Colonic mucosa (tissue), 4 donors: ENCODE measurements around the gene TFIP11. TPM values are rescaled to one million over a fixed set of nuclear protein-coding genes. Genes with fewer than 3 reads are reported as not detected.
A peak's percentile ranks its signal among the peaks of the same experiment; 100 is the strongest.

ENCODE experiments used
- DNase-seq: peaks from one replicate; pipeline ENCODE4 v3.0.0-alpha.2; 2020
- H3K27ac ChIP-seq: fragments of 200-600 bp; one replicate; pipeline ENCODE4 v1.8.0; 2021
- H3K27me3 ChIP-seq: fragments of 200-600 bp; one replicate; pipeline ENCODE4 v1.8.0; 2021
- H3K36me3 ChIP-seq: fragments of 200-600 bp; one replicate; pipeline ENCODE4 v1.8.0; 2021
- H3K4me1 ChIP-seq: fragments of 200-600 bp; one replicate; pipeline ENCODE4 v1.8.0; 2021; ENCODE audit warnings: mild to moderate bottlenecking
- H3K4me3 ChIP-seq: fragments of 200-600 bp; one replicate; pipeline ENCODE4 v1.8.0; 2021
- H3K9ac ChIP-seq, 2 donors: one replicate each; pipeline ENCODE4 v1.7.0; 2013; ENCODE audit warnings: control low read depth in 2 of 2, low read depth in 2 of 2, low read length in 2 of 2
- H3K9me3 ChIP-seq: fragments of 200-600 bp; one replicate; pipeline ENCODE4 v1.8.0; 2021
- CTCF ChIP-seq: fragments of 200-600 bp; IDR thresholded peaks from one replicate; pipeline ENCODE4 v1.8.0; 2022; ENCODE audit warnings: antibody characterized with exemption, mild to moderate bottlenecking
- intact Hi-C: fragments of 100-400 bp; cut with DNase I; formaldehyde crosslinking; loops from one replicate; pipeline ENCODE4 v1.14.1; 2022
- total RNA-seq, 2 donors: library from RNA; stranded (reverse); fragmentation: NEBNext Ultra II Directional in 1 of 2; extraction: Animal tissue kit (Norgen Biotek cat#: 25700) in 1 of 2; gene quantifications; one replicate each; pipeline ENCODE4 v1.2.1, GENCODE V29; 2021
- donor health status: healthy.
- donor health status: DM: no; HTN: no; CAD: no.
- donor health status: DM: no; HTN: no; CAD: no.

Gene TFIP11
- total RNA-seq, 2 donors from 2014 or later: 31.8 to 36.4 TPM

- Histone ChIP-seq H3K4me1 (peaks cover 9% of the 10 kb centered on the region), H3K36me3 (no peaks in the 10 kb centered on the region), H3K9ac (peak within 1 kb of the TSS; percentile 88 to 95), H3K4me3 (peak within 1 kb of the TSS; percentile 90), H3K27ac (peak within 1 kb of the TSS; percentile 91), H3K27me3 (no peaks in the 10 kb centered on the region), H3K9me3 (no peaks in the 10 kb centered on the region)
- no peak for TF ChIP-seq CTCF
- DNase-seq: peak; percentile 89
- intact Hi-C loops: no loop called here
Observed at GRCh38 chr22:26483439-26484359, 28.6 kb downstream of the TFIP11 start, which contains the start of the genes HPS4 and SRRD. Gene HPS4 (minus strand): TSS chr22:26483783. CDS start chr22:26481762, 2,021 bp downstream. Gene SRRD (plus strand): TSS chr22:26483877. CDS start chr22:26483891, 14 bp downstream.

- peak overlapping the region; percentile 88 to 95 for H3K9ac ChIP-seq
- no peak for TF ChIP-seq CTCF
- peak overlapping the region; percentile 91 for H3K27ac ChIP-seq
- no peaks in the 10 kb centered on the region for H3K9me3 ChIP-seq
- intact Hi-C loops: no loop called here
- no peaks in the 10 kb centered on the region for H3K27me3 ChIP-seq
- DNase-seq: no peak
- peaks cover 9% of the 10 kb centered on the region for H3K4me1 ChIP-seq
- H3K4me3 ChIP-seq: peak overlapping the region; percentile 90
- H3K36me3 ChIP-seq: no peaks in the 10 kb centered on the region
Observed at GRCh38 chr22:26483043-26483438, 29.2 kb downstream of the TFIP11 start.

- no peaks in the 10 kb centered on the region for H3K9me3 ChIP-seq
- peaks cover 9% of the 10 kb centered on the region for H3K4me1 ChIP-seq
- H3K27ac ChIP-seq: no peak overlapping the region
- no peak overlapping the region for H3K4me3 ChIP-seq
- no peak for TF ChIP-seq CTCF
- H3K36me3 ChIP-seq: no peaks in the 10 kb centered on the region
- intact Hi-C loops: no loop called here
- no peaks in the 10 kb centered on the region for H3K27me3 ChIP-seq
- DNase-seq: no peak
- H3K9ac ChIP-seq: peak overlapping the region in 1 of 2 donors; percentile 16
Observed at GRCh38 chr22:26482161-26482560, 30.1 kb downstream of the TFIP11 start.

- no peaks in the 10 kb centered on the region for H3K9me3 ChIP-seq
- H3K4me3 ChIP-seq: no peak overlapping the region
- no peak overlapping the region for H3K27ac ChIP-seq
- no peaks in the 10 kb centered on the region for H3K36me3 ChIP-seq
- H3K9ac ChIP-seq: peak overlapping the region in 1 of 2 donors; percentile 16
- no peak for DNase-seq
- H3K27me3 ChIP-seq: no peaks in the 10 kb centered on the region
- no peak for TF ChIP-seq CTCF
- intact Hi-C loops: no loop called here
- peaks cover 9% of the 10 kb centered on the region for H3K4me1 ChIP-seq
Observed at GRCh38 chr22:26481694-26482093, 30.6 kb downstream of the TFIP11 start.

GRCh38 chr22:26481112-26481693 lies 31.1 kb downstream of the TFIP11 start:
- no peak overlapping the region for H3K9ac ChIP-seq
- H3K36me3 ChIP-seq: no peaks in the 10 kb centered on the region
- no peak overlapping the region for H3K27ac ChIP-seq
- no peak for DNase-seq
- H3K27me3 ChIP-seq: no peaks in the 10 kb centered on the region
- peaks cover 9% of the 10 kb centered on the region for H3K4me1 ChIP-seq
- no peak for TF ChIP-seq CTCF
- H3K4me3 ChIP-seq: no peak overlapping the region
- intact Hi-C loops: no loop called here
- H3K9me3 ChIP-seq: no peaks in the 10 kb centered on the region
